Uterus (tissue), 2 donors: ENCODE data around the gene INMT.

Source experiments
- CTCF ChIP-seq, 4 experiments: fragments of 200-600 bp in 2 of 4; fragments of 450-650 bp in 2 of 4; sonication (generic) in 2 of 4; IDR thresholded peaks; one replicate each; pipeline ENCODE4 v1.5.1; 2016 to 2019; ENCODE audit warnings: antibody characterized with exemption in 4 of 4, mild to moderate bottlenecking in 2 of 4, moderate library complexity in 1 of 4
- POLR2A ChIP-seq, 2 donors: fragments of 450-650 bp; IDR thresholded peaks; one replicate each; pipeline ENCODE4 v1.6.1; 2016; ENCODE audit warnings: antibody characterized with exemption in 2 of 2, mild to moderate bottlenecking in 1 of 2, moderate library complexity in 1 of 2

GRCh38 chr7:30732606-30733005, 19.3 kb upstream of the INMT start:
- no peak for TF ChIP-seq CTCF (IDR thresholded peaks at IDR 0.05)
- TF ChIP-seq POLR2A (IDR thresholded peaks at IDR 0.05), result no peak
